Motor neuron (in vitro differentiated cells): ENCODE results near the gene CD82. TPM values are rescaled to one million over a fixed set of nuclear protein-coding genes. Genes with fewer than 3 reads are reported as not detected.

Experiments
- ATAC-seq, 8 experiments: fragments of 200-7000 bp; cut with Tn5 transposase; replicated peaks in 6 of 8; 2 replicates each; pipeline ENCODE4 v1.8.0; 2021; ENCODE audit warnings: mild to moderate bottlenecking in 8 of 8, moderate library complexity in 8 of 8
- H3K27ac ChIP-seq, 2 donors: fragments of 250-450 bp; sonication (Bioruptor Pico); 2 replicates each; pipeline ENCODE4 v1.9.0; 2021; ENCODE audit warnings: antibody characterized with exemption in 2 of 2, mild to moderate bottlenecking in 2 of 2, moderate library complexity in 1 of 2
- H3K4me1 ChIP-seq, 2 donors: fragments of 250-450 bp; sonication (Bioruptor Pico); replicated peaks in 1 of 2; 2 replicates each; pipeline ENCODE4 v1.6.1; 2021; ENCODE audit warnings: antibody characterized with exemption in 2 of 2, mild to moderate bottlenecking in 2 of 2, moderate library complexity in 1 of 2
- H3K4me3 ChIP-seq, 5 donors: fragments of 250-450 bp; sonication (Bioruptor Pico); 2 replicates each; pipeline ENCODE4 v1.9.0; 2021; ENCODE audit warnings: antibody characterized with exemption in 5 of 5, mild to moderate bottlenecking in 5 of 5, moderate library complexity in 4 of 5
- WGBS, 10 experiments: fragments of 450-650 bp; shearing (Covaris generic); methylation state at CpG; one replicate each; pipeline ENCODE4 v1.0.0; 2022; 5-methylcytosine and 5-hydroxymethylcytosine counted together
- in situ Hi-C, 9 experiments: fragments of 400-800 bp; cut with MboI; loops; one replicate each; pipeline ENCODE4 v1.15.0; 2021; ENCODE audit warnings: low sequenced_read_pairs in 9 of 9, low pct_unique_long_range_greater_than_20kb in 2 of 9; ENCODE audit not compliant: unreplicated experiment in 9 of 9
- total RNA-seq, 8 experiments: library from RNA; unstranded; fragments of 300-600 nt; gene quantifications; 2 replicates each; pipeline versions ENCODE4 v1.2.3 to v1.2.4, GENCODE V29; 2022

CD82 gene
- total RNA-seq, 8 experiments from 2014 or later = 1.3 to 58.4 (median 4.1) TPM

DNA sequence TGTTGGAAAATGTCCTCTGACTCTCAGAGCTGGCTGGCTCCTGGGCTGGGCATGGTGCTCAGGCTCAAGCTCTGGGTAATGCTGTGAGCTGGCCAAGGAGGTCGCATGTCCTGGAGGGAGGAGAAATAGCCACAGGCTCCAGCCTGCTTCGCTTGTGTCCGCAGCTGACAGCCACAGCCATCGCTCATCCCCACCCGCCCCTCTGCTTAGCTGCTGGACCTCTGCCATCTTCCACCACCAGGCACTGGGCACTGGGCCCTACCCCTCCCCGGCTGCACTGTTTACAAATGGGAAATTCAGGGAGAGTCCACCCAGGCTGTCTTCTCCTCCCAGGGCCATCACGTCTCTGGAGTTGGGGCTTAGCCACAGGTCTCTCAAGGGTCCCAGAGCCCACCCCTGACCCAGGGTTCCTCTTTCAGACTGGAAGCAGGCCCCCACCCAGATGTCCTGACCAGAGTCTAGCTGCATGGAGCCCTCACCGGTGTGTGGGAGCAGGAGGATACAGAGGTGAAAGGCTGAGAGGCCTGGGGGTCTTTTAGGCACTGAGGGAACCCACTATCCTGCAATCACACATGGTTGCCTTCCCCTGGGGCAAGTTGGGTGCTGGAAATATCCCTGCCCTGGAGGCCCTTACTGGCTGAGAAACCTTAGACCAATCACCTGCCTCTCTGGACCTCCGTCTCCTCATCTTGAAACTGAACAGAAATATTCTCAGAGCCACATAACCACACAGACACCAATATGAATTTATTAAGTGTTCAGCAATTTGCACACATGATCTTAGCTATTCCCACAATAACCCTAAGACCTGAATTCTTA, 62.7 kb downstream of the CD82 start:
- peak overlapping the region in 1 of 2 donors; percentile 44 for H3K27ac ChIP-seq
- WGBS, 10 experiments = 0 to 86% (median 43%) methylated on average over 1 to 3 of the region's 9 CpGs; no CpG with 5 or more reads in 4 of the 10 experiments
- peak; percentile 76 to 96 (median 82) for ATAC-seq
- in situ Hi-C loops = loop anchor here in 6 of 9 experiments (10.0 to 25.0 kb wide), 3 partner anchors 277 to 287 kb away; no protein-coding TSS in a partner anchor
- H3K4me1 ChIP-seq = peaks cover 20 to 21% of the 10 kb centered on the region in 2 donors
- no peak overlapping the region for H3K4me3 ChIP-seq

DNA sequence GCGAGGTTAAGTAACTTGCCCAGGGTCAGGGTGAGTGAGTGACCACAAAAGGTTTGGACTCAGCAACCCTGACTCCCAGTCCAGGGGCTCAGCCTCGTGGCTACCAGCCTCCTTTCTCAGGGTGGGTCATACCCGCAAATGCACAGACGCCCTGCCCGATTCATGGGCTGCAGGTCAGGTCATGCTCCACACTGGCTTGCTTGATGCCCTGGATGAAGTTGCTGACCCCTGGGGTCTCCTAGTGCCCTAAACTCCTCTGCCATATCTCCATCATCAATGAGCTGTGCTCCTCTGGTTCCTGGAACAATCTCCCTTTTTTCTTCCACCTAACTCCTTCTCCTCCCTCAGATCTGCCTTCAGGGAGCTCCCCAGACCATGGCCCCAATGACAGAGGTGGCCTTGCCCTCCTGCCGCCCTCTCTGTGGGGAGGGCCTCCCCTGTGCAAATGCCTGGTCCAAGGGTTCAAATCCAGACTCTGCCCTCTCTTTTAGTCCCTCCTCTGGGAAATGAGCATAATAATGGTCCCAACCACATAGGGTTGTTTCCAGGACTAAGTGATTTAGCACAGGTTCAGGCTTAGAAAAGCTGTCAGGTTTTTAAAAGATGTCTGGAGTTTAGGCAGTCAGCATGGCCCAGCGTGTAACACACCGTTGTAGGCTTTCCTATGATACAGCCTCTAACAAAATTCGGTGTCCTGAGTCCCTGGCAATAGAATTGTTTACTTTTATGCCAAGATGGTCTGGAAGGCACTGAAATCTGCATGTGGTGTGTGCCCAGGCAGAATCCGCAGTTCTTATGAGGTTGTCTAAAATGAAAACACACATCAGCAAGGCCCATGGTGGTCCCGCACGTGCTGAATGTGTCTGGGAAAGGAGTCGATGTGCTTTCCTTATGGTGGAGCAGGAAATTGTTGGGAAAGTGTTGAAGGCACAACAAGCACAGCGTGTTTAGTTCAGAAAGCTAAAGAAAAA, 63.6 kb downstream of the CD82 start:
- in situ Hi-C loops = loop anchor here in 6 of 9 experiments (10.0 to 25.0 kb wide), 3 partner anchors 276 to 286 kb away; no protein-coding TSS in a partner anchor

GRCh38 chr11:44629732-44630345, 64.4 kb downstream of the CD82 start:
- Histone ChIP-seq H3K4me1 (peaks cover 29% of the 10 kb centered on the region in 2 donors), H3K4me3 (no peak overlapping the region), H3K27ac (no peak overlapping the region)
- WGBS, 10 experiments = 46 to 100% (median 75%) methylated on average over 1 to 7 of the region's 8 CpGs; no CpG with 5 or more reads in 1 of the 10 experiments
- in situ Hi-C loops = loop anchor here in 8 of 9 experiments (10.0 to 25.0 kb wide), 4 partner anchors 95 to 285 kb away; partner anchors contain the start of gene TSPAN18 (in 1 of the 8)
- ATAC-seq = no peak

More for the DNA sequence above, 63.6 kb downstream of the CD82 start:
- peaks cover 21% of the 10 kb centered on the region in 2 donors for H3K4me1 ChIP-seq
- ATAC-seq = no peak
- no peak overlapping the region for H3K4me3 ChIP-seq
- 55 to 92% (median 79%) methylated on average over 1 to 11 of the region's 14 CpGs; no CpG with 5 or more reads in 2 of the 10 experiments for WGBS, 10 experiments
- H3K27ac ChIP-seq = no peak overlapping the region

DNA sequence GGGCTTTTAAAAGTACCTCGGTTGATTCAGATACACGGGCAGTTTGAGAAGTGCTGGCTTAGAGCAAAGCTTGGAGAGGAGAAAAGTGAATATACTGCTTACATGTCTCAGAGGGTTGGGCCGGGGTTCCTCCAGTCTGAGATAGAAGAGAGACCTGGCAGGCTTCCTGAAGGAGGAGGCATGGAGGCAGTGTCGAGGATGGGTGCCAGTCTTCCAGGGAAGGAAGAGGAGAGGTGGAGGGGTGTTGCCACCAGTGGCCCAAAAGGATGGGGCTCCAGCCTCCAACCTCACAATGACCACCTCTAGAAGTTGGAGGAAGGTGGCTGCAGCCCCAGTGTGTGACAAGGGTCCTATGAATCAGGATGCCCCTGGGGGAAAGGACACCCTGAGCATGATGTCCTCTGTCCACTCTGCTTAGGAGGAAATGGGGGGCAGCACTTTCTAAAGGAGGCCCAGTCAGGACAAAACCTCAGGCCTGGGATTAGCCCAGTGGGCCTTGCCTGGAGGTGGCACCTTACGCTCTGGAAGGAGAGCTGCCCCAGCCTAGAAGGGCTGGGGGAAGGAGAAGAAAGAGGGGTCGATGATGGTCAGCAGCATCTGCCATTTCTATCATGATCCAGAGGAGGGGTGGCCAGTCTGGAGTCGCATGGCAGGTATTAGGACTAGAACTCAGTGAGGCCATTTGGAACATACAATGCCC, 65.2 kb downstream of the CD82 start:
- 80 to 100% (median 90%) methylated on average over 1 to 5 of the region's 7 CpGs; no CpG with 5 or more reads in 4 of the 10 experiments for WGBS, 10 experiments
- no peak for ATAC-seq
- in situ Hi-C loops = loop anchor here in 3 of 9 experiments (10.0 to 25.0 kb wide), 3 partner anchors 94 to 284 kb away; partner anchors contain the start of gene TSPAN18 (in 1 of the 3)
- peaks cover 35% of the 10 kb centered on the region in 2 donors for H3K4me1 ChIP-seq
- no peak overlapping the region for H3K27ac ChIP-seq
- H3K4me3 ChIP-seq = no peak overlapping the region

GRCh38 chr11:44631831-44632230, 66.4 kb downstream of the CD82 start:
- in situ Hi-C loops = loop anchor here in 3 of 9 experiments (10.0 to 25.0 kb wide), 3 partner anchors 93 to 283 kb away; partner anchors contain the start of gene TSPAN18 (in 1 of the 3)
- Histone ChIP-seq H3K4me1 (peaks cover 34% of the 10 kb centered on the region in 2 donors), H3K27ac (no peak overlapping the region), H3K4me3 (no peak overlapping the region)
- WGBS, 10 experiments = 70 to 100% (median 83%) methylated on average over 1 to 4 of the region's 6 CpGs; no CpG with 5 or more reads in 5 of the 10 experiments
- ATAC-seq = no peak

DNA sequence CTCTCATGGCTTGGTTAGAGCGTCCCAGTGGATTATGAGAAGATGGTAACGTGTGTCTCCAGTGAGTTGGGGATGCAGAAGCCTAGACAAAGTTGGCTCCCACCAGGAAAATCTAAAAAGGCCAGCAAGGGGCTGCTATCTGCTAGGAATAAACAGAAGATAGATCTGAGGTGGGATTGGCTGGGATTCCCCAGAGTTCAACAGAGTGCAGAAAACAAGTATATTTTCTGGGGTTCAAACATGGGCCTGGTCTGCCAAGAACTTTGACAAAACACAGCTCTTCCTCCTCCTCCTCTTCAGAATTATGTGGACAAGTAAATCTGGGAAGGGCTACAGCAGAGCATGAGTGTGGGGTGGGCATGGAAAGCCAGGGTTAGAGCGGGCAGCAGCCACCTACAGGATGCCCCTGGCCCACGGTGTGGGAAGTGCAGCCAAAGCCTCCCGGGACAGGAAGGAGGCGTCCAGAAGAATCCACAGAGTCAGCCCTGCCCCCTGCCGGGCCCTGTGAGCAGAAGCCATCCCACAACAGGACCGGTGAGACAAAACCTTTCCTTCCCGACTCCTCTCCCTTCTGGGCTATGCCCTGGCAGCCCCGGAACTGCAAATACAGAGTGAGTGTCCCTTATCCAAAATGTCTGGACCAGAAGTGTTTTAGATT, 67.1 kb downstream of the CD82 start:
- Histone ChIP-seq H3K4me1 (peaks cover 26% of the 10 kb centered on the region in 2 donors), H3K4me3 (no peak overlapping the region), H3K27ac (no peak overlapping the region)
- WGBS, 10 experiments = 40 to 100% (median 90%) methylated on average over 1 to 3 of the region's 10 CpGs; no CpG with 5 or more reads in 2 of the 10 experiments
- peak in 2 of 8 experiments; percentile 16 to 17 for ATAC-seq
- in situ Hi-C loops = loop anchor here in 3 of 9 experiments (10.0 to 25.0 kb wide), 3 partner anchors 92 to 282 kb away; partner anchors contain the start of gene TSPAN18 (in 1 of the 3)

GRCh38 chr11:44633641-44634040, 68.2 kb downstream of the CD82 start:
- Histone ChIP-seq H3K27ac (no peak overlapping the region), H3K4me1 (peaks cover 16 to 17% of the 10 kb centered on the region in 2 donors), H3K4me3 (no peak overlapping the region)
- in situ Hi-C loops = loop anchor here in 3 of 9 experiments (10.0 to 25.0 kb wide), 3 partner anchors 91 to 281 kb away; partner anchors contain the start of gene TSPAN18 (in 1 of the 3)
- ATAC-seq = peak in 1 of 8 experiments; percentile 62
- 19 to 89% (median 54%) methylated on average over 1 to 5 of the region's 6 CpGs; no CpG with 5 or more reads in 1 of the 10 experiments for WGBS, 10 experiments

DNA sequence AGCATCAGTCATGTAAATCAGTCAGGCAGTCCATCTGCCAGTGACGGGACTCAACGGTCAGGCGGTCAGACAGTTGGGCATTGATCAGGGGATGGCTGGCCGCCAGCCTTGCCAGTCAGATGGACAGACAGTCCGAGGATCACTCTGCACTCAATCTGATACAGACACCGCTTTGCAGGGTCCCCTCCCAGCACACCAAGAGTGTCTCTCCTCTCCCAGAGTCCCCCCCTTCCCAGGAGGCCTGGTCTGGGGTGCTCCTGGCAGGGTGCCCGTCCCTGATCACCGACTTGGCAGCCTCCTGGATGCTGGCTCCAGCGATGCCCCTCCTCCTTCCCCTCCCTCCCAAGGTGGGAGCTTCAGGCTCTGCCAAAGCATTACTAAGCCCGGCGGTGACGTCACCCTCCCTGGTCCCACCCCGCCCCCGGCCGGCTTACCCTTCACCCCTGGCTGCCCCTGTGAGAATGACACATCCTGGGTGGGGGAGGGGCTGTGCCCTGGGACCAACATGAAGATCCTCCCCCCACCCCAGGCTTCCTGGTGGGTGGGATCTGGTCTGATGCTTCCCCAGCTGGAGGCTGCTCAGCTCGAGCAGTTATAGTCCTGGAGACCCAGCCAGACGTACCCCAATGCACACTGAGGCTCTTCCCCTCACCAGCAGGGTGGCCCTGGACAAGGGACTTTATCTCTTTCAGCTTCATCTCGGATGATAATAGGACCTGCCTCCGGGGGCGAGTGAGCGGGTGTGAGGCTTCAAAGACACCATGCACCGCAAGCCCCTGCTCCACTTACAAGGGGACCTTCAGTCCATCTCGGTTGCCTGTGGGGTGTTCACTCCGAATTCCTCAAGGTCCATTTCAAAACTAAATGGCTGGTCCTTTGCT, 69.2 kb downstream of the CD82 start:
- no peak overlapping the region for H3K4me3 ChIP-seq
- 6 to 69% (median 53%) methylated on average over 2 to 5 of the region's 24 CpGs; no CpG with 5 or more reads in 4 of the 10 experiments for WGBS, 10 experiments
- peaks cover 14 to 15% of the 10 kb centered on the region in 2 donors for H3K4me1 ChIP-seq
- peak; percentile 81 to 97 (median 96) for ATAC-seq
- in situ Hi-C loops = loop anchor here in 3 of 9 experiments (10.0 to 25.0 kb wide), 3 partner anchors 90 to 280 kb away; partner anchors contain the start of gene TSPAN18 (in 1 of the 3)
- H3K27ac ChIP-seq = peak overlapping the region; percentile 11 to 52

DNA sequence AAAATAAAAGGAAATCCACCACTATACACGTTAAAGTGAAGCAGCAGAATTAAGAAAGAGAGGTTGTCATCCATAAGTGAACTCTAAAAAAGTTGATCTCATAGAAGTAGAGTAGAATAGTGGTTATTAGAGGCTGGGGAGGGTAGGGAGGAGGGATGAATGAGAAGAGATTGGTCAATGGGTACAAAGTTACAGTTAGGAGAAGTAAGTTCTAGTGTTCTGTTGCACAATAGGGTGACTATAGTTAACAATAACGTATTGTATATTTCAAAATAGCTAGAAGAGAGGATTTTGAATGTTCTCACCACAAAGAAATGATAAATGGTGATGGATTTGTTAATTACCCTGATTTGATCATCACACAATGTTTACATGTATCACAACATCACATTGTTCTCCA, 72.0 kb downstream of the CD82 start:
- peaks cover 14 to 15% of the 10 kb centered on the region in 2 donors for H3K4me1 ChIP-seq
- no peak overlapping the region for H3K4me3 ChIP-seq
- in situ Hi-C loops = loop anchor here in 3 of 9 experiments (10.0 to 25.0 kb wide), 3 partner anchors 87 to 277 kb away; partner anchors contain the start of gene TSPAN18 (in 1 of the 3)
- ATAC-seq = no peak
- H3K27ac ChIP-seq = no peak overlapping the region
- WGBS, 10 experiments = 7 to 74% (median 55%) methylated on average over 1 to 2 of the region's 2 CpGs; no CpG with 5 or more reads in 1 of the 10 experiments

DNA sequence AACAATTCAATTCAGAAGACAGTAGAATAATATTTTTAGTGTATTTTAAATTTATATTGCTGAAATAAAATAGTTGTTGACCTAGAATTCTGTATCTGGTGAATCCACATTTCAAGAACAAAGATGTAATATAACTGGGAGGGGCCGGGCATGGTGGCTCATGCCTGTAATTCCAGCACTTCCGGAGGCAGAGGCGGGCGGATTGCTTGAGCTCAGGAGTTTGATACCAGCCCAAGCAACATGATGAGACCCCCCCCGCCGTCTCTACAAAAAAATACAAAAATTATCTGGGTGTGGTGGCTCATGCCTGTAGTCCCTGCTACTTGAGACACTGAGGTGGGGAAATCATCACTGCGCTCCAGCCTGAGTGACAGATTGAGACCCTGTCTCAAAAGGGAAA, 72.6 kb downstream of the CD82 start:
- Histone ChIP-seq H3K4me1 (peaks cover 14 to 15% of the 10 kb centered on the region in 2 donors), H3K27ac (no peak overlapping the region), H3K4me3 (no peak overlapping the region)
- in situ Hi-C loops = loop anchor here in 3 of 9 experiments (10.0 to 25.0 kb wide), 3 partner anchors 87 to 277 kb away; partner anchors contain the start of gene TSPAN18 (in 1 of the 3)
- ATAC-seq = no peak
- 49 to 100% (median 84%) methylated on average over 1 to 6 of the region's 7 CpGs; no CpG with 5 or more reads in 2 of the 10 experiments for WGBS, 10 experiments
